GM21723 (cell line): ENCODE measurements around the gene KCNJ9.
"Not testable (repeated sequence)": the region's sequence is repeated elsewhere in the genome, so short reads cannot be mapped to it uniquely, and the experiment has no call there.

Experiments
- ATAC-seq: cut with Tn5 transposase; IDR thresholded peaks from one replicate; pipeline ENCODE4 v1.9.1; 2021; ENCODE audit warnings: mild to moderate bottlenecking, moderate library complexity; ENCODE audit not compliant: unreplicated experiment

Gene KCNJ9

DNA sequence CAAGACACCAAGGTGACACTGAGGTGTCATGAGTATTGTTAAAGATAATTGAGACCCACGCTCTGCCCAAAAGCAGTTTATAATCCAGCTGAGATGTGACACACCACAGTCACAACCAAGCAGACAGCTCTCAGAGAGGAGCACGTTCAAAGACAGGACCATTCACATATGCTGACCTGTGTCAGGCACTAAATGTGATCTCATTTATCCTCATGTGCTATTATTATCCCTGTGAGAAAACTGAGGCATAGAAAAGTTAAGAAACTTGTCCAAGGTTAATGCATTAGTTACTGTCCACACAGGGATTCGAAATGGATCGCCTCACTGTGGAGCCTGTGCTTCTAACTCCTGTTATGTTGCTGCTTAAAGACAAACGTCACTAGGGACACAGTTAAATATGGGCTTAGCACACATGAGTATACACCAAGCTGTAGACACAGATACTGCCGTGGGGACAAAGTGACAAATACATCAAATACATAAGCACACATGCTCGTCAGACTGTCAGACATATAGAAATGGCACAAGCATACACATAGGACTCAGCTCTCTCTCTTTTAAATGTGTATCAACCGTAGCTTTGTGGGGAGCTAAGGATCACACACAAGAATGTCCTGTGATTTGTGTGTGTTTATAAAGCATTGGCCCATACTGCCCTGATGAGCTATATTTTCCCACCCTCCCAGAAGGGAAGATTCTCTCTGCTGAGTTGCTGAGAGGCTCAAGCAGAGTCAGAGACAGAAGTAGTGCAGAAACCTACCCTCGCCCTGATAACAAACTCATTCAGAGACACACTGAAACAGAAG, 20.6 kb downstream of the KCNJ9 start:
- ATAC-seq, result no peak

DNA sequence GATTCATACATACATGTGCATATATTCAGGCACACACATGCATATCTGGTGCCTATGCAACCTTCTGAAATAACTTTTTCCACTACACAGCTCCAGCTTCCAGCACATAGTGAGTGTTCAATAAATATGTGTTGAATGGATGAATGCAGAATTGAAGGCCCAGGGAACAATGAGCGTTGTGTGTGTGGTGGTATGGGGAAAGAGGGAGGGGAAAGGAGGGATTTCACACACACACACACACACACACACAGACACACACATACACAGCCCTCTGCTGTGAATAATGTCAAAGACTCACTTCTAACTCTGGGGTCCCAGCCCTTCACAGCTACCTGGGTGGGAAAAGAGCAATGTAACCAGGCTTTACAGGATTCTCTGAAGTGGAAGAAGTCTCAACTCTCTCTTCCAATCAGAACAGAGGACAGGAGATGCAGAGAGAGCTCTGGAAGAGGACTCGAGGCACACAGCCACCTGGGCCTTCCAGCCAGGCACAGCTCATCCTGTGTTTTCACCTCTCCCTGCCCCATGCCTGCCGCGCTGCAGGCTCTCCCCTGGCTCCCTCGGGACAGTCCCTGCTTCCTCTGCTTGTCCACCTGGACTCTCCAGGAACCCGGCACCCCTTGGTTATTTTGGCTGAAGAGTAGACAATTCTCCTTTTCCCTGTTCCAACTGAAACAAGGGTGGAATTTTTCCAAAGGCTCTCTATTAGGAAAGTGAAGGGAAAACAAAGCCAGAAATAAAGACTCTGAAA, 22.5 kb downstream of the KCNJ9 start:
- ATAC-seq, result no peak

DNA sequence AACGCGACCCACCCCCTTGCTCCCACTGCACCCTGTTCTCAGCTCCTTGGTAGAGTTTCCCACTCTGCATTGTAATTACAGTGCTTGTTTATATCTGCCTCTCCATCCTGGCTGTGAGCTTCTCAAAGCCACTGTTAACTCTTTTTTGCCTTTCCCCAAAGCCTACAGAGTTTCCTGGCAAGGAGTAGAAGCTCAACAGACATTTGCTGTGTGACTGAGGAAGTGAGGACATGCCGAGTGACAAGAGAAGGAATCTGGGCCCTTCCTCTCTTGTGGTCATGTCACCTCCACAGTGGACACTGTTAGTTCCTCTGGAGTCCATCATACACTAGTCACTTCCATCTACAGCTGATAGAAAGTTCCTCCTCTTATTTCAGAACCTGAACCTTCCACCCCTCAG, 23.1 kb downstream of the KCNJ9 start:
- ATAC-seq, result no peak

DNA sequence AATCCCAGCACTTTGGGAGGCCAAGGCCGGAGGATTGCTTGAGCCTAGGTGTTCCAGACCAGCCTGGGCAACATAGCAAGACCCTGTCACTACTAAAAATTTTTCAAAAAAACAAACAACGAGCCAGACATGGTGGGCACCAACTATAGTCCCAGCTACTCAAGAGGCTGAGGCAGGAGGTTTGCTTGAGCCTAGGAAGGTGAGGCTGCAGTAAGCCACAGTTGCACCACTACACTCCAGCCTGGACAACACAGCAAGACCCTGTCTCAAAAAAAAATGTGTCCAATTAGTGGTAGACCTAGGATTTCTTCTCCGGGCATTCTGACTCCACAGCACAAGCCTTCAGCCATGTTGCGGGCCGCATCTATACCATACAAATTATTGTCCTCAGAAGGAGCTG, 23.8 kb downstream of the KCNJ9 start:
- ATAC-seq, result no peak

DNA sequence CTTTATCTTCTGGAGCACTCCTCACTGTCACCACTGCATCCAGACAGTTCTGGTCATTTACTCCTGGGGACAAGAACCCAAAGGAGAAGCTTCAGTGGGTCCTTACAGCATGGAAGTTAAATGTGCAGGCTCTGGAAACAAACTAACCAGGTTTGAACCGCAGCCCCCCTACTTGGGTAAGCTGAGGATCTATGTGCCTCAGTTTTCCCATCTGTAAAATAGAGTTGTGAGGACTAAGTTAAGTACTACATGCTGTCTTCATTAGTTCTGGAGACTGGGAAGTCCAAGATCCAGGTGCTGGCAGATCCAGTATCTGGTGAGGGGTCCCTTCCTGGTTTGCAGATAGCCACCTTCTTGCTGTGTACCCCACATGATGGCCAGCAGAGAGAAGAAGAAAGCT, 26.2 kb downstream of the KCNJ9 start:
- ATAC-seq, result no peak

DNA sequence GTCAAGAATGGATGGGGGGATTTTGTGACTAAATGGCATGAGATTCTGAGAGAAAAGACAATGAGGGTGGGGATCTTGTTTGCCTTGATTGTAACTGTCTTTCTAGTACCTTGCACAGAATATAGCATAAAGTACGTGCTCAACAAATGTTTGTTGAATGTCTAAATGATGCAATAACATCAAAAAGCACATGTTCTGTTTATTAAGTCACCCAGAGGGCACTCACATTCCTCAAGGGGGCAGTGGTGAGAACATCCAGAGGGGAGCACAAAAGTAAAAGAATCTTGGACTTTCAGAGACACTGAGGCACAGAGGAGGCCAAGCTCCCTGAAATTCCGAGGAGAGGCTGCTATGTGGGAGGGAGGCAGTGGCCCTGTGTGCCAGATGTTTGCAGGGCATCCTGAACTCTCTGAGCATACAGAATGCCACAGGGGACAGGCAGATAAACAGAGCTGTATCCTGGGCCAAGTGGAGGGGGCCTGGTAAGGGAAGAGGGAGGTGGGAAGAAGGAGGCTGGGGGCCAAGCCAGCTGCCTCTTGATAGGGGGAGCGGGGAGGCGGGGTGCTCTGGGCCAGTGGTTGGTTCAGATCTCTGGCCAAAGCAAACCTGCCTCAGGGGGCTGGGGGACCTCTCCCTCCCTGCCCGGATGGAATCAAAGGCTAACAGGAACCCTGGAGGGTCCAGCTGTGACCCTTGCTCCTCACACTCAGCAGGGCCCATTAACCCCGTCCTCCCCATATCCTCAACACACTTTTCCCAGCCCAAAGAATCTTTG, 27.7 kb downstream of the KCNJ9 start:
- no peak for ATAC-seq

DNA sequence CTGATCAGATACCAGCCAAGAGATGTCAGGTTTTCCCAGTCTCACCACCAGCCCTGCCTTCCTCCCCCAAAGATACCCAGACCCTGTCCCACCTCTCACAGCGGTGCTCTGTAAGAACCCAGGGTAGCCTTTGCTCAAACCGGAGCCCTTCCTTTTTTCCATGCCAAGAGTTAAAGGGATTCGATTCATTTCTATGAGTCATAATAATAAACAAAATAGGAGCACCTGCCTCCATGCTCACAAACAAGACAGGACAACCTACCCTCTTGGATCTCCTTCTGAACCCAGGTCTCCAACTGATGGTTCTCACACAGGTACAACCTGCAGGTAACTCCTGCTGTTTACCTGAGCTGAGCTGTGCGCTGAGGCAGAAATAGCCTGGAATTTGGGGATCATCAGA, 28.3 kb downstream of the KCNJ9 start:
- ATAC-seq, result no peak

DNA sequence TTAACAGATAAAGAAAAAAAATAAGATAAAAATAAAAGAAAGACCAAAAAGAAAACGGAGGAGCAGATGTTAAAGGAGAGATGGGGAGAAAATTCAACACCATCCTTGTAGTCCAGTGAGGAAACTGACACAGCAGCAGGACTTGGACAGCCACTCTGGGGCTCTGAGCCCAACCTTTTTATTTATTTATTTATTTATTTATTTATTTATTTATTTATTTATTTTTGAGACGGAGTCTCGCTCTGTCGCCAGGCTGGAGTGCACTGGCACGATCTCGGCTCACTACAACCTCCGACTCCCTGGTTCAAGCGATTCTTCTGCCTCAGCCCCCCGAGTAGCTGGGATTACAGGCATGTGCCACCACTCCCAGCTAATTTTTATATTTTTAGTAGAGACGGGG, 30.1 kb downstream of the KCNJ9 start:
- not testable (repeated sequence) for ATAC-seq

DNA sequence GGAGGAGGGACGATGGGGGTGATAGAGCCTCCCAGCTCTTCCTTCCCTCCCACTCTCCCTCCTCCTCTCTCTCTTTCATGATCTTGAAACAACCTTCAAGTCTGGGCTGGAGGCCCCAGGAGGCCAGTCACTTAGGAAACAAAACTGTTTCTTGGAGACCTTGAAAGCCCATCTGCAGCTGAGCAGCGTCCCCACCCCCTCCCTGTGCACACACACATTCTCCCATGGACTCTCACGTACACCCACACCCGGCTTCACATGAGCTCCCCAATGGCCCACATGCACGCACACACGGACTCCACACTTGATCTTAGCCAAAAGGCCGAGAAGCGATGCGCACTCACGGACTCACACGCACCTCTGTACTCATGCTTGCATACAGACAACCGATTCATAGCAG, 31.0 kb downstream of the KCNJ9 start:
- ATAC-seq, result no peak

DNA sequence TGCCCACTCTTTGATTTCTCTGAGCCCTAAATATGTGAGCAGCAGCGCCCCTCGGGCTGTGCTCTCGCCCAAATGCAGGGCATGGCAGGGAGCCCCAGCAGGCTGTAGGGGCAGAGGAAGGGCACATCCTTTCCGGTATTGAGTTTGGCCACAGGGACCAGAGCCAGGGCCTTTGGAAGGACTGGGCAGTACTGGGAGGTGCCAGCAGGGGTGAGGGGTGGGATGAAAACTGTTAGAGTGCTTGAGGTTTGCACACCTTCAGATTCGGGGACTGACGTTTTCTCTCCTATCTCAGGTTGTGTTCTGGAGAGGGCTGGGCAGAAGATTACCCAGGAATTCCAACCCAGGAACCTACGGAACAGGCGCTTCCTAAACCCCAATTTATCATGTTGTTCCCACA, 32.1 kb downstream of the KCNJ9 start:
- ATAC-seq, result no peak

DNA sequence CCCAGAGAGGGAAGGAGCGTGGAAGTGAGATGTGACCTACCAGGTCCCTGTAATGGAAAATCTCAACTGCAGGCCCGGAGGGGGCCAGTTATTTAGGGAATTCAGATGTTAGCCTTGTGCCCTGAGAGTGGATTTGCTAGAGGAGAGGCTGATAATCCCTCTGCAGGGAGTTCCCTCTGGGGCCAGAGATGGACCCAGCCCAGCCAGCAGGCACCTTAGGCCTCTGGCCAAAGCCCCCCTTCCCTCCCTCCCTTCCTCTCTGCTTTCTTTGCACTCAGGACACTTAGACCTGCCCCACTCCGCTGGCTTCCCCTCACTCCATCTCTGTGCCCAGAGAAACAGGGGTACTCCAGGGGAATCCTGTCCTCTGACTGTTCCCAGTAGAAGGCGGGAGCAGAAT, 32.7 kb downstream of the KCNJ9 start:
- no peak for ATAC-seq

DNA sequence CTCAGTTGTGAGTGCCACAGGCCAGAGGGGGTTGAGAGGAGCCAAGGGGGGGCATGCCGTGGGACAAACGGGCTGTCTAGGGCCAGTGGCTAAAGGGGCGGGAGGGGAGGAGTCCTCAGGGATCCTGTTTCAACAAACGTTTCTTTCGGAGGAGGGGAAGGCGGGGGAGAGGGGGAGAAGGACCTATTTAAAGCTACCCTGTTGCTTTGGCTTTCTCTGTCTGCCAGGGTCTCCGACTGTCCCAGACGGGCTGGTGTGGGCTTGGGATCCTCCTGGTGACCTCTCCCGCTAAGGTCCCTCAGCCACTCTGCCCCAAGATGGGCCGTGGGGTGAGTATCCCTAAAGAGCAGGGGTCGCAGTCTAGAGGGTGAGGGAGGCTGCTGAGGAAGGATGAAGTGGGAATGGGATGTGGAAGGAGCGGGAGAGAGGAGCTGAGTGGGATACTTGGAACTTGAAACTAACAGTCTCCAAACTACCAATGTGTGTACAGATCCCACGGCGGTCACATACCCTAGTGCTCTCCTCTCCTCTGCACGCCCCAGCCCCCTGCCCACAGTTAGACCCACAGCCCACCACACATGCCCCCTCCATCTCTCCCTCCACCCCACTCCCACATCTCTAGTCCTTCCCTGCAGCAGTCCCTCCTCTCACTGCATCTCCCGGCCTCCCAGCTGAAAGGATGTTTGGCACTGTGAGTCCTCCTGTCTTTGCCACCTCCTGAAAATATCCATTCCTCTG, 34.4 kb downstream of the KCNJ9 start, which contains the start of gene ATP1A2:
TSS of gene ATP1A2 (plus strand) at position 215 of the 738 bp plus-strand sequence. CDS start at position 318, 103 bp downstream.
- no peak for ATAC-seq

DNA sequence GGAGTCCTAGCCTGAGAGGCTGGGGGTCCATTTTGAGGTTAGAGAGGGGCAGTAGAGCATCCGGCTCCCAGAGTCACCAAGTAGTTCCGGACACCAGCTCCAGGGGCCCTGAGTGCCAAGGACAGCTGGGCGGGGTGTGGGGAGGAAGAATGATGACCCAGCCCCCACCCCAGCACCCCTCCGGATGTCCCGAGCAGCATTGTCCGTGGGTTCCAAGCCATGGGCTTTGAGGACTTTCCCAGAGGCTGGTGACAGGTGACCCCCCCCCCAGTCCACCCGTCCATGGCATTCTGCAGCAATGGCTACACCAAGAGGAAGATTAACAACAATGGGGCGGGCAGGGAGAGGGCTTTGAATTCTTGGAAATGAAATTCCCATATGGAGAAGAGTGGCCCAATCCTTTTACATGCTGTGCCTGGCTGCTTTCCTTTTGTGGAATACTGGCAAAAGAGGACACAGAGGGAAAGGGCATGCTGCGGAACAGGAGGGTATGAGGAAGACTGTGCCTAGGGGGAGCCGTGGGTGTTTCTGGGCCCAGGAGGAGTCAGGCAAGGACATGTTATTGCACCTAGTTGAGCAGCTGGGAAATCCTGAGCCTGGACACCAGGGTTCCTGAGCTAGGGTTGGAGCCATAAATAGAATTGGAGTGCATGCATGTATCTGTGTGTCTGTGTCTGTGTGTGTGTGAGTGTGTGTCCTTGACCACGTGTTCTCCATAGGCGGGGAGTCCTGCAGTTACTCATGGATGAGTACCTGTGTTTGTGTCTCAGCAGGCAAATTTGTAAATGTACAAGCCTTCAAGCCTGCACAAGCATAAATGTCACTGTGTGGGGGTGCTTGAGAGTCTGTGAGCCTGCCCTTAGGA, 35.2 kb downstream of the KCNJ9 start:
- no peak for ATAC-seq

DNA sequence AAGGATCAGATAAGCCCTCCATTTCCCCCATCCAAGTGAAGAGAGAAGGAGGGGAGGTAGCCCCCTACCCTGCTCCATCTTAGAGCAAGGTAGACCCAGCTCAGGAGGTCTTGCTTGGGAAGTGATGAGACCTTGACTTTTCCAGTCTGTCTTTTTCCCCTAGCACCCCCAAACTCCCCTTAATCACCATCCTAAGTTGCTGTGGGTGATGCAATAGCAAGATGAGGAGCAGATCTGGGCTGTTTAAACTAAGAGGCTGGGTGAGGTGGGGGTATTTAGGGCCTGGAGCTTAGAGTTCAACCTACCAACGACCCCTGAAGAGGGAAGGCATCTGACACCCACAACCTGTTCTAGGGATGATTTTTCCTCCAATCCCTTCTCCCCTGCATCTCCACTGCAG, 36.0 kb downstream of the KCNJ9 start:
- no peak for ATAC-seq

DNA sequence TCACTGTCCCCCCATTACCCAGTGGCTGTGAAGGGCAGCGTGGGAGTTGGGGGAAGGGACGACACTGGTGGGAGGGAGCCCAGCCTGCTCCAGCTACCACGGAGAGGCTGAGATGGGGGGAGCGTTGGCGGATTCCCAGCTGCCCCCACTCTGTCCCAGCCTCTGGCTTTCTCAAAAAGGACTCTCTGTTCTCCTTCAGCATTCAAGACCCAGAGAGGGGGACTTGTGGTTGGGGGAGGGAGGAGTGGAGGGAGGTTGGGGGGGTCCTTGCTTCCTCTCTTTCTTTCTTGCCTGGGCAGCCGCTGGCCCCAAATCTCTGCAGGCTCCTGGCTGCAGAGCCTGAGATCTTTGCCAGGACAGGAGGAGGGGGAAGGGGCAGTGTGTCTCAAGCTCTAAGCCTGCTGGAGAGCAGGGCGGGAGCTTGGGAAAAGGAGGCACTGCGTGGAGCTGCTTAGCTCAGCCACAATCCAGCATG, 36.4 kb downstream of the KCNJ9 start:
- no peak for ATAC-seq

DNA sequence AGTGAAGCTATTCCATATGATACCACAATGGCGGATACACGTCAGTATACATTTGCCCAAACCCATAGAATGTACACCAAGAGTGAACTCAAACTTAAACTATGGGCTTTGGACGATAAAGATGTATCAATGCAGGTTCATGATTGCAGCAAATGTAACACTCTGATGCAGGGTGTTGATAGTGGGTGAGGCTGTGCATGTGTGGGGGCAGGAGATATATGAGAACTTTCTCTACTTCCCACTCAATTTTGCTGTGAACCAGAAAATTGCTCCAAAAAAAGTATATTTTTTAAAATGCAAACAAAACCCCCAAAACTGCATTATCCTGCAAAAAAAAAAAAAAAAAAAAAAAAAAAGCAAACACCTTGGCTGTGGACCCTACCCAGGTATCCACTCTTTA, 37.6 kb downstream of the KCNJ9 start:
- ATAC-seq, result no peak

DNA sequence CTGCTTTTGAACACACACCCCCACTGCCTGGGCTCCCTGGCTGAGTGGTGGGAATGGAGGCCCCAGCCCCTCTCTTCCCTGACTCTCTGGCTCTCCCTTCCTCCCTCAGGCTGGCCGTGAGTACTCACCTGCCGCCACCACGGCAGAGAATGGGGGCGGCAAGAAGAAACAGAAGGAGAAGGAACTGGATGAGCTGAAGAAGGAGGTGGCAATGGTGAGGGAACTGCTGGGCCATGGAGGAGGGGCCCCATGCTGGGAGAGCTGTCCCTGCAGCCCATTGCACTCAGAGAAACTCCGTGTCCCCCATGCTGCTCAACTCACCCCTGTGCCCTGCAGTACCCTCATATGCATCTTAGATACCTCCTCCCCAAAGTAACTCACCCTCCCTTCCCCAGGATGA, 39.5 kb downstream of the KCNJ9 start:
- ATAC-seq, result no peak

DNA sequence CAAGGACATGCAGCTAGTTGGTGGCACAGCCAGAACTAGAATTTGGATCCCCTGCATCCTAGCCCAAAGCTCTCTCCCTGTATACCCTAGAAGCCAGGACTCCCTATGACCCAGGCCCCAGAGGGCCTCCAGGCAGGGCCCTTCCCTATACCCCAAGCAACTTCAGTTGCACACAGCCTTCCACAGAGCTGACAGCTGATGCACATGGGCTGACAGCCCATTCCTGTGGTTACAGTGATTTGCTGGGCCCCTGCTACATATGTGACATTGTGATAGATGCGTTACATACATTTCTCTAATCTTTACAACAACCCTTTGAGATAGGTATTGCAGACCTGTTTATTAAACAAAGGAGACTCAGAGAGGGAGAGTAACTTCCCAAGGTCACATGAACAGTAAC, 40.0 kb downstream of the KCNJ9 start:
- ATAC-seq, result no peak

DNA sequence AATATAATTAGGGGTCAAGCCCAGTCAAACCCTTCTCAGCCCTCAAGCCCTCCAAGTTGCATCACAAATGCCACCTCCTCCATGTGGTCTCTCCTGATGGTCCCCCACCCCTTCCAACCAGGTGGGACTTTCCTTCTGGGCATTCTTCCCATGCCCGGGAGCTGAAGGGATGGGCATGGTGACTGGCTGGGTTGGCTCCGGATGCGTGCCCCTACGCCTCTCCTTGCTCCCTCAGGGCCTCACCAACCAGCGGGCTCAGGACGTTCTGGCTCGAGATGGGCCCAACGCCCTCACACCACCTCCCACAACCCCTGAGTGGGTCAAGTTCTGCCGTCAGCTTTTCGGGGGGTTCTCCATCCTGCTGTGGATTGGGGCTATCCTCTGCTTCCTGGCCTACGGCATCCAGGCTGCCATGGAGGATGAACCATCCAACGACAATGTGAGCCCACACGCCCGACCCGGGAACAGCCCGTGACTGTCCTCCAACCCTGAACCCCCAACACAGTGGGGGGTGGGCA, 41.7 kb downstream of the KCNJ9 start:
- no peak for ATAC-seq

DNA sequence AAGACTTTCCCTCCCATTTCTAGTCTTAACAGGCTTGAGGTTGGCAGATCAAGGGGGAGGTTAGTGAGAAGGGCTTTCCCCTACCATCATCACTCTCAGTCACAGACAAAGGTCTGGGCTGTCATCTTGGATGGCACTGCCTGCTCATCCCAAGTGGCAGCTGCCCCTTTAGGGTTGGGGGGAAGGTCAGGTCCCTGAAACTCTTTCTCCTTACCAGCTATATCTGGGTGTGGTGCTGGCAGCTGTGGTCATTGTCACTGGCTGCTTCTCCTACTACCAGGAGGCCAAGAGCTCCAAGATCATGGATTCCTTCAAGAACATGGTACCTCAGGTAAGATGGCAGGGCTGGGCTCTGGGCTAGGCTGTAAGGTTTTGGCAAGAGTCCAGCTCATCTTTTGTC, 42.4 kb downstream of the KCNJ9 start:
- ATAC-seq, result no peak
